ENCODE results near the gene FGF12.

DNA sequence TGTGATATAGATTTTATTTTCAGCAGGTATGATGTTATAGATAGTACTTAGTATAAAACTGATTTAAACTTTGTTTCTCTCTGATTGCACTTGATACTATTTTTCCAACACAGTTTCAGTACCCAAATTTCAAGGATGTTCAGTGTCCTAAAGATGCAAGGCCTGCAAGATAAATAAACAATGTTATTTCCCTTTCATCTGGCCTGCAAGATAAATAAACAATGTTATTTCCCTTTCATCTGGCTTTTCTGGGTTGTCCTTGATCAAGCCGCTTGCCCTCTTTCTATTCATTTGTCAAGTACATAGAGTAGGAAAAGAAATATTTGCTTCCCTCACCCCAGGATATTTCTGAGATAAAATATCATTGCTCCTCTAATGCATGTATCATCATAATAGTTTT is 571.0 kb downstream of the FGF12 start:
- TF ChIP-seq EZH2phosphoT487 (IDR thresholded peaks at IDR 0.05; ENCODE audit: unreplicated experiment) (no peak), CTCF (conservative IDR thresholded peaks at IDR 0.05; ENCODE audit: low read depth in 2 of 2) (no peak), EZH2 (IDR thresholded peaks at IDR 0.05; ENCODE audit: low read depth, unreplicated experiment) (no peak), REST (IDR thresholded peaks at IDR 0.05; ENCODE audit: unreplicated experiment) (no peak), POLR2AphosphoS5 (IDR thresholded peaks at IDR 0.05; ENCODE audit: low read depth) (no peak)
